ENCODE measurements around the gene HOXC11.

HOXC11 gene

GRCh38 chr12:54004841-54005530, 32.1 kb downstream of the HOXC11 start (continued):
- TF ChIP-seq ZFP3 (CRISPR knock-in tag; IDR thresholded peaks at IDR 0.05) = no peak
- TF ChIP-seq ZNF565 (CRISPR knock-in tag; conservative IDR thresholded peaks at IDR 0.05; ENCODE audit: low read depth) = no peak

GRCh38 chr12:54005531-54005852, 32.6 kb downstream of the HOXC11 start:
- ATAC-seq = no peak
- TF ChIP-seq ESRRG (CRISPR knock-in tag; IDR thresholded peaks at IDR 0.05) (no peak), CSRNP3 (CRISPR knock-in tag; IDR thresholded peaks at IDR 0.05) (no peak), PATZ1 (CRISPR knock-in tag; IDR thresholded peaks at IDR 0.05; ENCODE audit: borderline replicate concordance) (no peak)

- peak; percentile 88 for ATAC-seq
Observed at GRCh38 chr12:54005853-54006558, 33.1 kb downstream of the HOXC11 start.

GRCh38 chr12:54006559-54007220, 33.8 kb downstream of the HOXC11 start:
- ATAC-seq = no peak
- TF ChIP-seq ZNF565 (CRISPR knock-in tag; conservative IDR thresholded peaks at IDR 0.05; ENCODE audit: low read depth) (no peak), GLIS3 (CRISPR knock-in tag; IDR thresholded peaks at IDR 0.05) (no peak), ZFP3 (CRISPR knock-in tag; IDR thresholded peaks at IDR 0.05) (no peak), PPARA (CRISPR knock-in tag; IDR thresholded peaks at IDR 0.05; ENCODE audit: borderline replicate concordance) (no peak), TCF4 (CRISPR knock-in tag; IDR thresholded peaks at IDR 0.05; ENCODE audit: borderline replicate concordance) (no peak), CSDC2 (CRISPR knock-in tag; IDR thresholded peaks at IDR 0.05) (no peak), ZNF8 (CRISPR knock-in tag; IDR thresholded peaks at IDR 0.05) (no peak)

More at GRCh38 chr12:54005853-54006558, 33.1 kb downstream of the HOXC11 start:
- TF ChIP-seq PPARA (CRISPR knock-in tag; IDR thresholded peaks at IDR 0.05; ENCODE audit: borderline replicate concordance) (no peak), CSRNP3 (CRISPR knock-in tag; IDR thresholded peaks at IDR 0.05) (no peak), SNAI2 (CRISPR knock-in tag; IDR thresholded peaks at IDR 0.05) (no peak), ZC3H10 (CRISPR knock-in tag; IDR thresholded peaks at IDR 0.05) (no peak), TCF4 (CRISPR knock-in tag; IDR thresholded peaks at IDR 0.05; ENCODE audit: borderline replicate concordance) (no peak), PATZ1 (CRISPR knock-in tag; IDR thresholded peaks at IDR 0.05; ENCODE audit: borderline replicate concordance) (no peak), TOX (CRISPR knock-in tag; IDR thresholded peaks at IDR 0.05; ENCODE audit: borderline replicate concordance) (no peak), BACH2 (CRISPR knock-in tag; IDR thresholded peaks at IDR 0.05; ENCODE audit: borderline replicate concordance) (no peak), RARB (CRISPR knock-in tag; IDR thresholded peaks at IDR 0.05) (no peak), CSDC2 (CRISPR knock-in tag; IDR thresholded peaks at IDR 0.05) (no peak), ZNF565 (CRISPR knock-in tag; conservative IDR thresholded peaks at IDR 0.05; ENCODE audit: low read depth) (no peak)

GRCh38 chr12:54007538-54008259, 34.8 kb downstream of the HOXC11 start:
- no peak for TF ChIP-seq OSR1 (CRISPR knock-in tag; IDR thresholded peaks at IDR 0.05)
- ATAC-seq = no peak
